ENCODE measurements around the gene PRDM16. TPM values are rescaled to one million over a fixed set of nuclear protein-coding genes. Genes with fewer than 3 reads are reported as not detected.

Gene PRDM16
- total and polyA plus RNA-seq, 2 of the 8 experiments (the other 6 are each of a cell fraction or from before 2014, with no cell fraction given) = 0.39 to 0.43 TPM

DNA sequence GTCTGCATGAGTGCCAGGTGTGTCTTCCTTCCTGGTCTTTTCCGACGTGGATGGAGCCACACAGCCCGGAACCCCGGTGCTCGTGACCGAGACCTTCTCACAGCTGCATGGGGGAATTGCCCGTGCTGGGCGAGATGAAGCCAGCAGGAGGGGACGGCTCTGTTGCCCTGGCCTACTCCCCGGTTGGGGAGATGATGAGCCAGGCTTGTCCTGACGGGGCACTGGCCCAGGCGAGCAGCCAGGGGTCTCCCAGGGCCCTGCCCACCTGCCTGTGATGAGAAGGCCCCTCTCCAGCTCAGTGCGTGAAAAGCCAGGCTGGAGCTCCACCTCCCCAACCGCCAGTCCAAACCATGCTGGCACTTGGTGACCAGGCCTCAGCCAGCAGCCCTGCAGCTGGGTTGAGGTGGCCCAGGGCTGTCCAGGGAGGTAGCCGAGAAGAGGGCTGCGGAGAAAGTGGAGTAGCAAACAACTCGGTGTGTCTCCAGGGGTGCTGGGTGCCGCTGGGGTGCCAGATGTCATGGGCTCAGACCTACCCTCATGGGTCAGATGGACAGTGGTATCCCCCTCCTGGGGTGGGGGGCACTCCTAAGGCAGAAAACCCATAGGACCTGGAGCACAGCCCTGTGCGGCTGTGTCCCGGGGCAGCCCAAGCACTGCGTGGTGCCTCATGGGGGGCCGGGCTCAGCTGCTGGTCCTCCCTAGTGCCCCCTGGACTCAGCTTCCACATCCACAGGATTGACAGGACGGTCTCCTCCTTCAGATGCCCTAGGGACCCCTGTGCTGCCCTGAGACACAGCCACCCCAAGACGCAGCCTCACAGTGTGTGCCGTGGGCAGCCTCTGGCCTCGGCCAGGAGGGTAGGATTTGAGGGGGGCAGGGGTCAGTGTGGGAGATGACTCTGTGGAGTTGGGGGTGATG lies 26.1 kb downstream of the PRDM16 start:
- Histone ChIP-seq H3K56ac (replicated peaks; ENCODE audit: insufficient read length, low read depth, low read length) (no peak overlapping the region), H3K79me2 (ENCODE audit: control insufficient read depth in 1 of 2, insufficient read depth in 2 of 2, low read length in 2 of 2) (no peaks in the 10 kb centered on the region), H3K4me3 (ENCODE audit: extremely low read depth in 1 of 4, insufficient read depth in 2 of 4, low read depth in 3 of 4, low read length in 4 of 4) (no peak overlapping the region), H4K8ac (ENCODE audit: extremely low read depth, insufficient read depth, low read length) (no peak overlapping the region), H4K5ac (ENCODE audit: insufficient read length, low read depth, low read length) (no peak overlapping the region), H3K18ac (ENCODE audit: extremely low read depth, low read length) (no peak overlapping the region), H2AK5ac (ENCODE audit: low read depth, low read length) (no peak overlapping the region), H2AFZ (ENCODE audit: low read length) (no peak overlapping the region), H2BK20ac (ENCODE audit: low read length) (no peak overlapping the region), H2BK5ac (ENCODE audit: low read depth, low read length) (no peak overlapping the region), H4K91ac (replicated peaks; ENCODE audit: insufficient read length, low read length) (no peak overlapping the region), H3K14ac (ENCODE audit: insufficient read length) (no peak overlapping the region), H3K4ac (replicated peaks; ENCODE audit: insufficient read length, low read depth, low read length) (no peak overlapping the region), H3K79me1 (ENCODE audit: low read depth, low read length) (no peaks in the 10 kb centered on the region), H2BK12ac (ENCODE audit: low read depth, low read length) (no peak overlapping the region), H3K9ac (replicated peaks in 1 of 4; ENCODE audit: extremely low read depth in 1 of 4, low read depth in 3 of 4, low read length in 3 of 4) (no peak overlapping the region), H3K27ac (ENCODE audit: low read depth, low read length) (no peak overlapping the region), H3K4me2 (ENCODE audit: insufficient read depth in 1 of 2, low read depth in 2 of 2, low read length in 2 of 2) (no peak overlapping the region), H3K9me3 (ENCODE audit: insufficient read depth in 2 of 2, low read depth in 1 of 2, low read length in 1 of 2) (no peaks in the 10 kb centered on the region), H3K4me1 (replicated peaks in 1 of 4; ENCODE audit: control insufficient read depth in 3 of 4, insufficient read depth in 4 of 4, low read length in 3 of 4) (no peaks in the 10 kb centered on the region), H4K20me1 (replicated peaks in 1 of 2; ENCODE audit: control insufficient read depth in 1 of 2, insufficient read depth in 2 of 2, low read length in 2 of 2) (no peaks in the 10 kb centered on the region), H3K36me3 (ENCODE audit: control insufficient read depth in 2 of 4, insufficient read depth in 4 of 4, low read length in 3 of 4) (no peaks in the 10 kb centered on the region), H3K27me3 (replicated peaks in 1 of 4; ENCODE audit: control insufficient read depth in 3 of 4, extremely low read depth in 1 of 4, insufficient read depth in 3 of 4, low read length in 3 of 4) (no peaks in the 10 kb centered on the region; a peak in 1 of 7 replicates), H3K23ac (ENCODE audit: insufficient read length) (no peak overlapping the region), H2BK15ac (ENCODE audit: low read length) (no peak overlapping the region), H3K23me2 (ENCODE audit: low read depth, low read length) (no peaks in the 10 kb centered on the region), H2BK120ac (replicated peaks; ENCODE audit: low read depth, low read length) (no peak overlapping the region)
- DNase-seq (ENCODE audit: low read depth in 1 of 2, low spot score in 2 of 2) (no peak), FAIRE-seq (no peak)
- 89% methylated on average over 24 of the region's 26 CpGs; no CpG with 5 or more reads in 1 of the 2 experiments for WGBS, 2 experiments (ENCODE audit: extremely low coverage in 1 of 2, insufficient coverage in 1 of 2, insufficient read length in 1 of 2, insufficient replicate concordance in 2 of 2, low coverage in 1 of 2, low lambda C conversion rate in 2 of 2, missing lambda C conversion rate in 1 of 2)
- ChIA-PET CTCF (ENCODE audit: partially characterized antibody) (interaction anchor here (0.6 kb wide), 1 partner anchor 71 kb away, joined by 3 read pairs; no protein-coding TSS in a partner anchor), POLR2A (ENCODE audit: partially characterized antibody) (no interaction called here)
- TF ChIP-seq TEAD4 (IDR thresholded peaks at IDR 0.05; ENCODE audit: low read depth, low read length) (no peak), EZH2 (IDR thresholded peaks at IDR 0.05; ENCODE audit: low read depth, low read length, severe bottlenecking) (no peak), GABPA (IDR thresholded peaks at IDR 0.05; ENCODE audit: borderline replicate concordance, insufficient read depth, low read length) (no peak), KDM4A (IDR thresholded peaks at IDR 0.05; ENCODE audit: low read depth, low read length, severe bottlenecking) (no peak), SIN3A (conservative IDR thresholded peaks at IDR 0.05 in 1 of 2, IDR thresholded peaks at IDR 0.05 in 1 of 2; ENCODE audit: low read depth in 1 of 2, low read length in 2 of 2) (no peak), SP2 (IDR thresholded peaks at IDR 0.05; ENCODE audit: low read length) (no peak), HDAC2 (IDR thresholded peaks at IDR 0.05; ENCODE audit: borderline replicate concordance in 1 of 2, low read depth in 2 of 2, low read length in 2 of 2) (no peak), EGR1 (IDR thresholded peaks at IDR 0.05; ENCODE audit: borderline replicate concordance, low read depth, low read length) (no peak), NANOG (IDR thresholded peaks at IDR 0.05; ENCODE audit: insufficient read depth, low read depth, low read length, poor library complexity, severe bottlenecking) (no peak), POLR2A (IDR thresholded peaks at IDR 0.05; ENCODE audit: control extremely low read depth in 1 of 2, low read depth in 2 of 2, low read length in 2 of 2) (no peak)
- TF ChIP-seq, protein P1, sequence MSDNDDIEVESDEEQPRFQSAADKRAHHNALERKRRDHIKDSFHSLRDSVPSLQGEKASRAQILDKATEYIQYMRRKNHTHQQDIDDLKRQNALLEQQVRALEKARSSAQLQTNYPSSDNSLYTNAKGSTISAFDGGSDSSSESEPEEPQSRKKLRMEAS (IDR thresholded peaks at IDR 0.05) = no peak

All from H1 (cell line).